Measurements from ENCODE around the gene PGP. TPM values are rescaled to one million over a fixed set of nuclear protein-coding genes. Genes with fewer than 3 reads are reported as not detected.
A peak's percentile ranks its signal among the peaks of the same experiment; 100 is the strongest.

Gene PGP
- total and polyA plus RNA-seq, 12 donors = 21.1 to 48.3 (median 27.3) TPM

GRCh38 chr16:2181952-2182351, 32.7 kb downstream of the PGP start:
- no peaks in the 10 kb centered on the region for H3K4me1 ChIP-seq
- H3K36me3 ChIP-seq = peaks cover 0 to 13% (median 0%) of the 10 kb centered on the region in 9 donors
- 92% methylated on average over 20 of the region's 20 CpGs for WGBS, 2 donors
- ATAC-seq = no peak
- DNase-seq = no peak
- intact Hi-C loops (cut with DNase I) = no loop called here
- H3K27me3 ChIP-seq = peaks cover 0 to 3% (median 0%) of the 10 kb centered on the region in 7 donors
- no peak overlapping the region for H3K4me3 ChIP-seq
- no peak overlapping the region for H3K27ac ChIP-seq
- no peaks in the 10 kb centered on the region for H3K9me3 ChIP-seq
- TF ChIP-seq CTCF (IDR thresholded peaks at IDR 0.05) = no peak

GRCh38 chr16:2180962-2181923, 33.4 kb downstream of the PGP start:
- no peak overlapping the region for H3K27ac ChIP-seq
- DNase-seq (no peak), ATAC-seq (no peak)
- WGBS, 2 donors = 86 to 87% methylated on average over 46 of the region's 46 CpGs
- H3K36me3 ChIP-seq = peaks cover 0 to 20% (median 4%) of the 10 kb centered on the region in 9 donors
- no peaks in the 10 kb centered on the region for H3K4me1 ChIP-seq
- H3K4me3 ChIP-seq = no peak overlapping the region
- H3K27me3 ChIP-seq = peaks cover 0 to 3% (median 0%) of the 10 kb centered on the region in 7 donors
- TF ChIP-seq CTCF (IDR thresholded peaks at IDR 0.05) = no peak
- H3K9me3 ChIP-seq = no peaks in the 10 kb centered on the region
- intact Hi-C loops (cut with DNase I) = no loop called here

- no peak for TF ChIP-seq CTCF (IDR thresholded peaks at IDR 0.05)
- DNase-seq (no peak), ATAC-seq (no peak)
- Histone ChIP-seq H3K4me3 (no peak overlapping the region), H3K27ac (no peak overlapping the region), H3K9me3 (no peaks in the 10 kb centered on the region), H3K27me3 (peaks cover 0 to 3% (median 0%) of the 10 kb centered on the region in 7 donors), H3K4me1 (no peaks in the 10 kb centered on the region), H3K36me3 (peaks cover 0 to 28% (median 12%) of the 10 kb centered on the region in 9 donors)
- intact Hi-C loops (cut with DNase I) = no loop called here
- 96% methylated on average over 41 to 43 of the region's 43 CpGs for WGBS, 2 donors
Observed at GRCh38 chr16:2180461-2180860, 34.2 kb downstream of the PGP start.

- no peaks in the 10 kb centered on the region for H3K9me3 ChIP-seq
- no peak overlapping the region for H3K27ac ChIP-seq
- intact Hi-C loops (cut with DNase I) = no loop called here
- no peak for DNase-seq
- TF ChIP-seq CTCF (IDR thresholded peaks at IDR 0.05) = no peak
- 94 to 95% methylated on average over 22 to 31 of the region's 31 CpGs for WGBS, 2 donors
- no peaks in the 10 kb centered on the region for H3K4me1 ChIP-seq
- H3K4me3 ChIP-seq = no peak overlapping the region
- peak in 1 of 8 donors; percentile 2 for ATAC-seq
- H3K36me3 ChIP-seq = peaks cover 0 to 36% (median 18%) of the 10 kb centered on the region in 9 donors
- peaks cover 0 to 3% (median 0%) of the 10 kb centered on the region in 7 donors for H3K27me3 ChIP-seq
Observed at GRCh38 chr16:2179576-2179975, 35.1 kb downstream of the PGP start.
